Fibroblast of lung (primary cell): ENCODE data around the gene KCNQ1OT1.

ENCODE experiments used
- CTCF ChIP-seq, 2 donors: IDR thresholded peaks in 1 of 2; conservative IDR thresholded peaks in 1 of 2; 1 replicate in 1 of 2; 2 replicates in 1 of 2; pipeline ENCODE4 v1.5.1; 2011 to 2012; ENCODE audit warnings: low read length in 2 of 2, control low read depth in 1 of 2, inconsistent platforms in 1 of 2, low read depth in 1 of 2, mild to moderate bottlenecking in 1 of 2
- EZH2 ChIP-seq: IDR thresholded peaks from 2 replicates; pipeline ENCODE4 v1.5.1; 2012; ENCODE audit warnings: low read length, control low read depth, mild to moderate bottlenecking; ENCODE audit errors: missing control alignments

- TF ChIP-seq CTCF (conservative IDR thresholded peaks at IDR 0.05 in 1 of 2, IDR thresholded peaks at IDR 0.05 in 1 of 2; ENCODE audit: low read depth in 1 of 2, low read length in 2 of 2) (no peak), EZH2 (no peak)
Observed at GRCh38 chr11:2746401-2747247, 46.8 kb upstream of the KCNQ1OT1 start.
